NCI-H2196 treated with DMSO at 0.1 percent for 48 hours (cell line): ENCODE measurements around the gene BCL10.
A peak's percentile ranks its signal among the peaks of the same experiment; 100 is the strongest.

Source experiments
- DNase-seq: peaks from one replicate; lab custom pipeline; 2025; ENCODE audit not compliant: unreplicated experiment; lab: John Stamatoyannopoulos, UW

BCL10 gene

GRCh38 chr1:85300140-85300539 is 23.7 kb upstream of the BCL10 start:
- DNase-seq: no peak

GRCh38 chr1:85297855-85298629 is 21.6 kb upstream of the BCL10 start:
- DNase-seq: peak; percentile 87

- no peak for DNase-seq
Measured at GRCh38 chr1:85297538-85297854, 21.1 kb upstream of the BCL10 start.

GRCh38 chr1:85296980-85297379 is 20.5 kb upstream of the BCL10 start:
- no peak for DNase-seq

GRCh38 chr1:85295654-85296053 is 19.2 kb upstream of the BCL10 start:
- DNase-seq: no peak

- no peak for DNase-seq
Measured at GRCh38 chr1:85295006-85295431, 18.6 kb upstream of the BCL10 start.

- DNase-seq: no peak
Measured at GRCh38 chr1:85290826-85291225, 14.4 kb upstream of the BCL10 start.

- no peak for DNase-seq
Measured at GRCh38 chr1:85289848-85290335, 13.5 kb upstream of the BCL10 start.

- DNase-seq: no peak
Measured at GRCh38 chr1:85289207-85289847, 12.9 kb upstream of the BCL10 start.

GRCh38 chr1:85284202-85284601 is 7.8 kb upstream of the BCL10 start:
- DNase-seq: no peak

- no peak for DNase-seq
Measured at GRCh38 chr1:85283475-85284199, 7.2 kb upstream of the BCL10 start.

- no peak for DNase-seq
Measured at GRCh38 chr1:85282424-85282823, 6.0 kb upstream of the BCL10 start.

GRCh38 chr1:85280636-85281035 is 4.2 kb upstream of the BCL10 start:
- DNase-seq: no peak

- no peak for DNase-seq
Measured at GRCh38 chr1:85279458-85280080, 3.1 kb upstream of the BCL10 start.

GRCh38 chr1:85278853-85279314 is 2.5 kb upstream of the BCL10 start:
- DNase-seq: no peak

- DNase-seq: no peak
Measured at GRCh38 chr1:85277802-85278201, 1.4 kb upstream of the BCL10 start.

GRCh38 chr1:85276978-85277639 is 677 bp upstream of the BCL10 start:
- DNase-seq: no peak

- DNase-seq: no peak
Measured at GRCh38 chr1:85275701-85276214, 674 bp downstream of the BCL10 start.

GRCh38 chr1:85274969-85275453 is 1.4 kb downstream of the BCL10 start:
- DNase-seq: peak; percentile 14

GRCh38 chr1:85273397-85273796 is 3.0 kb downstream of the BCL10 start:
- DNase-seq: no peak
